Skin epidermis (tissue), 12 donors: ENCODE measurements around the gene USP21.

Experiments used
- H3K27ac ChIP-seq, 21 experiments: fragments of 200-600 bp; sonication (generic) in 11 of 21; one replicate each; pipeline ENCODE4 v1.5.0; 2020; ENCODE audit warnings: mild to moderate bottlenecking in 3 of 21, inconsistent platforms in 2 of 21, moderate library complexity in 2 of 21
- H3K4me3 ChIP-seq, 7 experiments: fragments of 200-600 bp; sonication (generic) in 2 of 7; one replicate each; pipeline ENCODE4 v1.5.0; 2020; ENCODE audit warnings: inconsistent platforms in 2 of 7, mild to moderate bottlenecking in 2 of 7, moderate library complexity in 1 of 7

USP21 gene

GRCh38 chr1:161185282-161185682 is 26.0 kb downstream of the USP21 start:
- Histone ChIP-seq H3K4me3 (no peak overlapping the region), H3K27ac (peak overlapping the region in 19 of 21 experiments; percentile 53 to 98 (median 79))

- Histone ChIP-seq H3K4me3 (no peak overlapping the region), H3K27ac (peak overlapping the region in 20 of 21 experiments; percentile 48 to 98 (median 78))
Measured at GRCh38 chr1:161185732-161186311, 26.5 kb downstream of the USP21 start.

GRCh38 chr1:161187311-161187710 is 28.0 kb downstream of the USP21 start:
- H3K27ac ChIP-seq = peak overlapping the region in 15 of 21 experiments; percentile 4 to 98 (median 80)
- no peak overlapping the region for H3K4me3 ChIP-seq

- Histone ChIP-seq H3K4me3 (no peak overlapping the region), H3K27ac (peak overlapping the region in 5 of 21 experiments; percentile 27 to 94 (median 46))
Measured at GRCh38 chr1:161188381-161188780, 29.1 kb downstream of the USP21 start.

DNA sequence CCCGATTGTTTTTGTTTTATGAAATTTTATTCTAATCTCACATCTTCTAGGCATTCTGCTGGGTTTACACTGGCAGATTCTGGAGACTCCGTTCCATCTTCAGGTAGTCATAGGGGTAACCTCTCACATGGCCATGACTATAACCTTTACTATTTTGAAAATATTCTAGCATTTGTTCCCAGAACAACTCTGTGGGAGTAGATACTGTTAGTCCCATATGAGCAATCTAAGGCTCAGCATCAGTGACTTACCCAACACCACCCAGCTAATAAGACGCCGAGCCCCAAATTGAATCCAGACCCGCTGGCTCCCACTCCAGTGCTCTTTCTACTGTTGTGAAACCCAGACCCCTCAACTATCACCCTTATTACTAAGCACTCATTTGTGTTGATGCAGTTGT is 29.7 kb downstream of the USP21 start:
- Histone ChIP-seq H3K4me3 (no peak overlapping the region), H3K27ac (peak overlapping the region in 5 of 21 experiments; percentile 3 to 94 (median 31))

GRCh38 chr1:161190962-161191521 is 31.7 kb downstream of the USP21 start:
- peak overlapping the region in 9 of 21 experiments; percentile 14 to 62 (median 23) for H3K27ac ChIP-seq
- H3K4me3 ChIP-seq = no peak overlapping the region

- peak overlapping the region in 3 of 21 experiments; percentile 10 to 53 (median 15) for H3K27ac ChIP-seq
- no peak overlapping the region for H3K4me3 ChIP-seq
Measured at GRCh38 chr1:161191971-161192370, 32.7 kb downstream of the USP21 start.

GRCh38 chr1:161192476-161193465 is 33.5 kb downstream of the USP21 start:
- H3K4me3 ChIP-seq = no peak overlapping the region
- H3K27ac ChIP-seq = peak overlapping the region in 13 of 21 experiments; percentile 2 to 94 (median 36)

- H3K27ac ChIP-seq = peak overlapping the region in 13 of 21 experiments; percentile 2 to 94 (median 39)
- H3K4me3 ChIP-seq = no peak overlapping the region
Measured at GRCh38 chr1:161193561-161194235, 34.4 kb downstream of the USP21 start.

DNA sequence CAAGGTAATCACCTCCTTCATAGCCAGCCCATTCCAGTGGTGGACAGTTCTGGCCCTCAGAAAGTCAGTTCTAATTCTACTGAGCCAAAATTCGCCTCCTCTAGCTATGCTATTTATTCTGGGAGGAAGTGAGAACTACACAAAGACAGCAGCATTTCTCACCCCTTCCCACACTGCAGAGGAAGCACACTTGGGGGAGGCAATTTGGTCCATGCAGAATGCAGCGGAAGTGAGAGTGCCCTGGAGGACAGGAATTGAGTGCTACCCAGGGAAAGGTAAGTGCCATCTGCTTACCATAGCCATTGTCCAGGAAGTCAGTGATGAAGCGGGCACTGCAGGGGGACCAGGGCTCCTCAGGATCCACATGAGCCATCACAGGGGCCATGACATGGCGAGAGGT is 35.9 kb downstream of the USP21 start:
- peak overlapping the region in 11 of 21 experiments; percentile 1 to 98 (median 84) for H3K27ac ChIP-seq
- H3K4me3 ChIP-seq = no peak overlapping the region

DNA sequence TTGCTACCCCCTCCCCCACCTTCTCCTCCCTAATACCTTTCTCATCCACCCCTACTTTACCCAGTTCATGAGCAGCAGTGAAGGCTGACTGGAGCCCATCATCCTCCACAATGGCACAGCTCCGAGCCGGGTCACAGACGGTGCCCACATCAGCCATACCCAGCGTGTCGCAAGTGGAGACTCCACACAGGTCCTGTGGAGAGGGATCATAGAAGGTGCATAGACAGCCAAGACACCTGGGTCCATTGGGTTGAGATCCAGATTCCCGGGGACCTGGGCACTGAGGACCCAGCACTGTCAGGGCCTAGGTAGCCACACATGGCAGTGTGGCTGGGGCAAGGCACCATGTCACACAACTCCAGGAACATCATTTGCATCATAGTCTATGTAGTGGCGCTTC is 36.8 kb downstream of the USP21 start:
- Histone ChIP-seq H3K4me3 (peak overlapping the region in 5 of 7 experiments; percentile 28 to 42 (median 40)), H3K27ac (peak overlapping the region in 17 of 21 experiments; percentile 50 to 98 (median 94))

DNA sequence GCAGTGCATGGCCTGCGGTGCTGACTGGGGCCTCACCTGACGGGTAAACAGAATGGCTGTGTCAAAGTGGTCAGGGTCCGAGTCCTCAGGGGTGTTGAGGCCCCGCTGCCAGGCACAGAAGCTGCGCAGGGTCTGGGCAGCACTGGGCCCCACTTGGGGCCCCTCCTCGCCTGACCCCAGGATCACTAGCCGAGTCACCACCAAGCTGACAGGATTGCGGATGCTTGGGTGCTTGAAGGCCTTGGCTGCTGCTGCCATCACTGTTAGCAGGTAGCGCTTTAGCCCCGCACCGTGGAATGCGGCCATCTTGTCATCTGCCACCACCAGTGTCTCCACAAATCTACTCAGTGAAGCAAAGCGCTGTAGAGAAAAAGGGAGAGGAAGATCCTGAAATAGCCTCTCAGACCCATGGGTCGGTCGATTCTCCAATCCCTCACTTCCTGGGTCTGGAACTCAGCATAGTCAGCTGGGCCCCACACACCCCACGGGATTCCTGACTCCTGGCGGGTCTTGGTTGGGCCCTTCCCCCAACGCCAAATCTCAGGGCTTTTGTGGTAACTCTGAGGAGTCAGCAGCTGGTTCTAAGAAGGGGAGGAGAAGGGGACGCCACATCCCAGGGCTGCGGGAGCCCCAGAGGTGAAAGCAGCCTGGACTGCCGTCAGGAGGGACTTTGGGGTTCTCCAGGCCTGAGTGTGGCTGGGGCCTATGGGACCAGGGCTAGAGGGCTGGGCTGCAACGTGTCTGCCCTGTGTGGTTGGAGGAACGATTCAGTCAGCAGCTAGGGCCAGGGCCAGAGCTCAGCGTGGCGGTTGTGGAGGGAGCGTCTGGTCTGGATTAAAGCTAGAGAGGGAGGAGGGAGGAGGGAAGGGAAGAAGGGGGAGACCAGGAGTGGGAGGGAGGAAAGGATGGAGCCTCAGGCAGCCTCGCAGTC is 37.5 kb downstream of the USP21 start:
- Histone ChIP-seq H3K27ac (peak overlapping the region in 20 of 21 experiments; percentile 50 to 98 (median 94)), H3K4me3 (peak overlapping the region; percentile 26 to 42 (median 37))

DNA sequence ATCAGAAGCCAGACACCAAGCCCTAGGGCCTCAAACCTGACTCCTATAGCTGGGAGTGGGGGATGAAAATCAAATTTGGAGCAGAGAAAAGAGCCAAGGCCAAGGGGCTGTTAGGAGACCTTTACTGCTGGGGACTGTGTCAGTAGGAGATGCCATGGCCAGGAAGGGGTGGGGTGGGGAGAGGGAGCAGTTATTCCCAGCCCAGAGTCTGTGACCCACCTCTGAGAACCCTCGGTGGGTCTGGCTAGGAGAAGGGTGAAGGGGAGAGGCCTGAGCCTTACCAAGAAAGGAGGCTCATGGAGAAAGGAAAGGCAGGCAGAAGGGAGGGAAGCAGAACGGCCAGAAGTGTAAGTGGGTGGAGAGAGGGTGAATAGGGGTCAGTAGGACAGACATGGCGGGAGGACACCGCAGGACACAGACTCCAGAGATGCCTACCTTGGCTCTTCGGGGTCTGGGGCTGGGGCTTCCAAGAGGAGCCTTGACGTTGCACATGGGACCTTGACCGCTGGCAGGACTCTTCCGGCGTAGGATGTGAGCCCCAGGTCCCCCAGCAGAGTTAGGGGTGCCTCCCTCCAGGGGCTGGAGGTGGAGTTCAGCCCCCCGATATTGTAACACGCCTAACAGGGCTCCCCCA is 38.4 kb downstream of the USP21 start:
- peak overlapping the region; percentile 2 to 98 (median 94) for H3K27ac ChIP-seq
- H3K4me3 ChIP-seq = peak overlapping the region; percentile 26 to 42 (median 37)

DNA sequence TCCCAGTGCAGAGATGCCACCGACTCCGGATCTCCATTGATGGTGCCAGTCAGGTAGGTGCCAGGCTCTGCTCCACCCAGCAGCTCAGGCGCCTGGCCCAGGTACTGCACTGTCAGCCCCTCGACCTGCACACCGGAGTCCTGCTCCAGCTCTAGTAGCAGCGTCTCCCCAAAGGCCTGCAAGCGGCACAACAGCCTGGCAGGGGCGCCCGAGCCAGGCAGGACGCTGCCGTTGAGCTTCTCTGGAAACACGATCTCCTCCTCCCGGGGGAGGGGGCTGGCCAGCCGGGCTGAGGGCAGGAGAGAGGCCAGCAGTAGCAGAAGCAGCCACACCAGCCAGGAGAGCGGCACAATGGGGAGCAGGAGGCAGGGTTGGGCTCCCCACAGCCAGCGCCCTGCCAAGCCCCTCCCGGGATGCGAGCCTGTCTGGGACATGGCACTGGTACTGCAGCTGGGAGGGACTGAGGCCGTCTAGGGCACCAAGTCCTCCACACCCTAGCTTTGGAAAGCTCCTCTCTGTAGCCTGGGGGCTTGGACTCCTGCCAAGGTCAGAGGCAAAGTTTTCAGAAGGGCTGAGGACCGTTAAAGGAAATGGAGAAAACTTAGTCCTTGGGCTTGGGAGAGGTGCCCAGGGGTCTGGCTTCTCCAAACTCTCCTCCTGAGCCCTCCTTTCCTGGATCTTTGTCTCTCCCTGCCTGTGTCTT is 39.0 kb downstream of the USP21 start:
- Histone ChIP-seq H3K27ac (peak overlapping the region; percentile 2 to 98 (median 94)), H3K4me3 (peak overlapping the region; percentile 26 to 42 (median 37))

DNA sequence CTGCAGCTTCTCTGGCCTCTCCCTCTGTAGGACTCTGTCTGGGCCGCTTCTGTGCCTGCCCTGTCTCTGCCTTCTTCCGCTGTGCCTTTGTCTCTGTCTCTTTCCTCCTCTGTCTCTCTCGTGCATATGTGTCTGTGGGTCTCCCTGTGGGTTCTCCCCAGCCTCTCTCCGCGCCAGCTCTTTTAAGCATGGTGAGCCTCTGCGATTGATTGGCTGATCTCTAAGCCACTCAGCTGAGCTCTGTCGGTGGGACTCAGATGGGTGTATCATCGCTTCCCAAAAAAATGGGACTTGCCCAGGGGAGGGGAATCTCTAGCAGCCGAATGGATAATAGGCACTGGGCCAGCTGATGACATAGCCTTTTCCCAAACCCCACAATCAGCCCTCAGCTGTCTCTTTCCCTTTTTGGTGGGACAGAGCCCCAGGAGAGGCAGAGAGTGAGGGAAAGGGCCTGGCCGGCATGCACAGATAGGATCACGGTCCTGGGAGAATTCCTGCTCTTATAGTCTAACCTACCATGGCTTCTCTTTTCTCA is 39.7 kb downstream of the USP21 start, which contains the start of gene ADAMTS4:
Gene ADAMTS4, minus strand, starts transcription at position 158 of the 535 bp plus-strand sequence. CDS start 427 bp downstream, outside the sequence.
- H3K4me3 ChIP-seq = peak within 1 kb of the TSS; percentile 26 to 42 (median 37)
- peak within 1 kb of the TSS; percentile 17 to 98 (median 94) for H3K27ac ChIP-seq

GRCh38 chr1:161199506-161200139 is 40.3 kb downstream of the USP21 start:
- no peak overlapping the region for H3K4me3 ChIP-seq
- H3K27ac ChIP-seq = peak overlapping the region in 20 of 21 experiments; percentile 36 to 98 (median 94)
